IPS-18a (cell line): Measurements from ENCODE around the gene TCF25.

Source experiments
- H3K27ac ChIP-seq: one replicate; pipeline ENCODE4 v1.5.1; 2013; ENCODE audit warnings: low read length
- H3K27me3 ChIP-seq: one replicate; pipeline ENCODE4 v1.6.1; 2013; ENCODE audit warnings: mild to moderate bottlenecking, low read length; ENCODE audit not compliant: control insufficient read depth, insufficient read depth
- H3K36me3 ChIP-seq: one replicate; pipeline ENCODE4 v1.6.1; 2013; ENCODE audit warnings: low read depth, low read length; ENCODE audit not compliant: control insufficient read depth
- H3K4me1 ChIP-seq: one replicate; pipeline ENCODE4 v1.6.1; 2013; ENCODE audit warnings: low read depth, low read length; ENCODE audit not compliant: control insufficient read depth
- H3K4me3 ChIP-seq: one replicate; pipeline ENCODE4 v1.5.1; 2013; ENCODE audit warnings: low read length
- H3K9ac ChIP-seq: one replicate; pipeline ENCODE4 v1.6.1; 2013; ENCODE audit warnings: mild to moderate bottlenecking, low read length, moderate library complexity
- H3K9me3 ChIP-seq: one replicate; pipeline ENCODE4 v1.6.1; 2013; ENCODE audit warnings: low read depth, low read length; ENCODE audit not compliant: control insufficient read depth

The TCF25 gene

DNA sequence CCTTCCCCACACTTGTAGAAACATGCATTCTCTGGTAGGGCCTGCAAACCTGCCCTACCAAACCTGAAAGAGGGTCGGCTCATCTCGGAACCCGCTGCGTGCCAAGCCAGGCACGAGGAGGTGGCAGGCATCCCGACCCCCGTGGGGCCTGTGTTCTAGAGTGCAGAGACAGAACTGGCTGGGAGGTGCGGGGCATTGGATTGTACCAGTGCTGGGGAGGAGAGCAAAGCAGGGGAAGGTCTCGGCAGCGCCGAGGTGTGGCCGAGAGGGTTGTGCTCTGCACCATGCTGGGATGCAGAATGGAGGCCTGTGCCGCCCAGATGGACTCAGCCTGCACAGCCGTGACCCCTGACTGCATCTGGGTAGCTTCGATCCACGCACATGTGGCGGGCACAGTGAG is 27.5 kb downstream of the TCF25 start:
- Histone ChIP-seq H3K27me3 (no peaks in the 10 kb centered on the region), H3K9me3 (no peaks in the 10 kb centered on the region), H3K36me3 (peaks cover 38% of the 10 kb centered on the region), H3K4me3 (no peak overlapping the region), H3K27ac (no peak overlapping the region), H3K9ac (no peak overlapping the region), H3K4me1 (no peaks in the 10 kb centered on the region)

DNA sequence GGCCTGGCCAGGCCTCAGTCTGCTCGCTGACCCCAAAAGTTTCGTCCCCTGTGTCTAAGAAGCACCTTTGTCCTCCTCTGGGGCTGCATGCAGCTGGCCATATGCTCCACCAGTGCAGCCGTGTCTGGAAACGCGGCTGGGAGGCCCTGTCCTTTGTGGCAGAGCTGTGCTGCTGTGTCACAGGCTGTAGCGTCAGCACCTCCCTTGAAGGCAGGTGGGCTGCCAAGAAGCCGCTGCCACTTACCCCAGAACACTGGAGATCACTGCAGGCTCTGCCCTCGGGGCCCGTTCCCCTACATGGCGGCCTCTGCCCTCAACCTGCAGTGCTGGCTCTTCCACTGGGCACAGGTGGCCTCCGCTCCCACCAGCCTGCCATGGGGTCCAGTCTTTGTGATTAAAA is 29.6 kb downstream of the TCF25 start:
- Histone ChIP-seq H3K36me3 (peaks cover 37% of the 10 kb centered on the region), H3K9ac (no peak overlapping the region), H3K4me3 (no peak overlapping the region), H3K9me3 (peaks cover 3% of the 10 kb centered on the region), H3K27me3 (no peaks in the 10 kb centered on the region), H3K4me1 (no peaks in the 10 kb centered on the region), H3K27ac (no peak overlapping the region)

DNA sequence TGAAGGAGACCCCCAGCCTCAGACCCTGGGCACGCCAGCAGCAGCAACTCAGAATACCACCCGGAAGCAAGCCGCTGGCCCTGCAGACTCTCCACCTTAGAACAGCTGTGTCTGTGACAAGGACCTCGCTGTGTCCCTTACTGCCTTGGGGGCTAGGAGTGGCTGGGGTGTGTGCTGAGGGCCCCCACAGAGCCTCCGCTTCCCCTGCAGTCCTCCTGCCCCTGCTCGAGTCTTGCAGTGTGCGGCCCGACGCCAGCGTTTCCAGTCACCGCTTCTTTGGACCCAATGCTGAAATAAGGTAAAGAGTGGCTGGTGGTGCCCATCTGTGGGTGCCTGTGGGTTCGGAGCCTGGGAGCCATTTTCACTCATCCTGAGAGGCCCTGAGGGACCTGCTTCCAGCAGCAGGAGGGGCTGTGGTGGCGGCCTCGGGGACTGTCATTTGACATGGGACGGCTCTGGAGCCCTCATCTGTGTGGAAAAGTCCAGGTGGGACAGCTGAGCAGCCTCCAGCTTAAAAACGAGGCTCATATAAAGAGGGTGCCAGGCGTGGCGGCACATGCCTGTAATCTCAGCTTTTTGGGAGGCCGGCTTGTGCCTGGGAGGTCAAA is 30.6 kb downstream of the TCF25 start:
- no peak overlapping the region for H3K9ac ChIP-seq
- H3K9me3 ChIP-seq: peaks cover 3% of the 10 kb centered on the region
- H3K27me3 ChIP-seq: no peaks in the 10 kb centered on the region
- no peaks in the 10 kb centered on the region for H3K4me1 ChIP-seq
- no peak overlapping the region for H3K4me3 ChIP-seq
- no peak overlapping the region for H3K27ac ChIP-seq
- peaks cover 30% of the 10 kb centered on the region for H3K36me3 ChIP-seq

DNA sequence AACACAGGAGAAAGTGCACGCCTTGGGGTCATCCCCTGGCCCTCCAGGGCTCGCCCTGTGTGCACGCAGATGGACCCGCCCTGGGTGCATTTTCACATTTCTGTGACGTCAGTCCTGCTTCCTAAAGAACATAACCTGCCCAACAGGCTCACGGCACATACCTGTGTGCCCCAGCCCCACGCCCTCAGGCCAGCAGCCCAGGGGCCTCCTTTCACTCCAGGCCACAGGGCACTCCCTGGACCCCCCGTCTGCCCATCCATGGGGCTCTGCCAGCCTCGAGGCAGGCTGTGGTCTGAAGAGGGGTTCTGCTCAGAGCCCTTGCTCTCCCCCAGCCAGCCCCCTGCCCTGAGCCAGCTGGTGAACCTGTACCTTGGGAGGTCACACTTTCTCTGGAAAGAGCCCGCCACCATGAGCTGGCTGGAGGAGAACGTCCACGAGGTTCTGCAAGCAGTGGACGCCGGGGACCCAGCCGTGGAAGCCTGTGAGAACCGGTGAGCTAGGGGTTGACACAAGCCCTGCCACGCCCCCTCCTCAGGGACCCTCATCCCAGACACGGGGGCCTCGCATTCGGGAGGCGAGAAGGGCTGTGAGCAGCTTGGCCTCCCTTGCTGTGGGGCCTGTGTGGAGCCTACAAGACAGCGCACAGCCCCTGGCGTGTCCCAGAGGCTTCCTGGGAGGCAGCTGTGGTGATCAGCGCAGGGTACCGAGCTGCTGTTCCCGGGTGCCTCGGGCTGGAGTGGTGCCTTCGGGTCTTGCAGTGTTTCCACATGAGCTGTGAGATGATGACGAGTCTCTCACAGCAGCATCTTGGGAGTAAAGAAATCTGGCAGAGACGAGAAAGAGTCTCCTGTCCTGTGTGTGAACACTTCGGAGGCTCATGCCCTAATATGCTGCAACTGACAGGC is 31.5 kb downstream of the TCF25 start:
- Histone ChIP-seq H3K4me3 (no peak overlapping the region), H3K27me3 (no peaks in the 10 kb centered on the region), H3K9ac (no peak overlapping the region), H3K4me1 (no peaks in the 10 kb centered on the region), H3K27ac (no peak overlapping the region), H3K36me3 (peaks cover 29% of the 10 kb centered on the region), H3K9me3 (peaks cover 3% of the 10 kb centered on the region)

DNA sequence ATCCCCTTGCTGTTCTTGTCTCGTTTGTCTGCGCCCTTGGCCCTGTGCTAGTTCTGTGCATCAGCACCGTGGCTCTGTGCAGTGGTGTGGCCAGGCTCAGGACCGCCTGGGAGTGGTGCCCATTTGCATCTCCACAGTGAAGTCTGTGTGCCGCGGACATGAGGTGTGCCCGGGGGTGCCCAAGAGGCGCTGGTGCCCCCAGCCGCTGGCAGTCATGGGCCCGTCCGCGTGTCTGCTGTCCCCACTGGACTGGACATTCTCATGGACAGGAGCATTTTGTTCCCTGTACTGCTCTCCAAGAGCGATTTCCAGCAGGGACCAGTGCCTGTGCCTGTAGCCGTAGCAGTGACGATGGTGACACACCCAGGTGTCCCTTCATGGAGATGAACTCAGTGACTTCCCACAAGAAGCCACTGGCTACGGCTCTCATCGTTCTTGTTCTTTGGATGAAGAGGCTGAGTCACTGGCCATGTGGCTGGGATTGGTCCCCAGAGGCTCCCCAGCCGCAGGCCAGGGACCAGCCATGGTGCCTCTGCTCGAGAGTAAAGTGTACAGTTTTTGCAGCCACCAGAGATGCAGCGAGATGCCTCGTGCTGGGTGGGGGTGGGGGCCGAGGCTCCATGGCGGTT is 32.2 kb downstream of the TCF25 start:
- Histone ChIP-seq H3K27ac (no peak overlapping the region), H3K9ac (no peak overlapping the region), H3K4me3 (no peak overlapping the region), H3K27me3 (no peaks in the 10 kb centered on the region), H3K9me3 (peaks cover 3% of the 10 kb centered on the region), H3K4me1 (no peaks in the 10 kb centered on the region), H3K36me3 (peaks cover 28% of the 10 kb centered on the region)

DNA sequence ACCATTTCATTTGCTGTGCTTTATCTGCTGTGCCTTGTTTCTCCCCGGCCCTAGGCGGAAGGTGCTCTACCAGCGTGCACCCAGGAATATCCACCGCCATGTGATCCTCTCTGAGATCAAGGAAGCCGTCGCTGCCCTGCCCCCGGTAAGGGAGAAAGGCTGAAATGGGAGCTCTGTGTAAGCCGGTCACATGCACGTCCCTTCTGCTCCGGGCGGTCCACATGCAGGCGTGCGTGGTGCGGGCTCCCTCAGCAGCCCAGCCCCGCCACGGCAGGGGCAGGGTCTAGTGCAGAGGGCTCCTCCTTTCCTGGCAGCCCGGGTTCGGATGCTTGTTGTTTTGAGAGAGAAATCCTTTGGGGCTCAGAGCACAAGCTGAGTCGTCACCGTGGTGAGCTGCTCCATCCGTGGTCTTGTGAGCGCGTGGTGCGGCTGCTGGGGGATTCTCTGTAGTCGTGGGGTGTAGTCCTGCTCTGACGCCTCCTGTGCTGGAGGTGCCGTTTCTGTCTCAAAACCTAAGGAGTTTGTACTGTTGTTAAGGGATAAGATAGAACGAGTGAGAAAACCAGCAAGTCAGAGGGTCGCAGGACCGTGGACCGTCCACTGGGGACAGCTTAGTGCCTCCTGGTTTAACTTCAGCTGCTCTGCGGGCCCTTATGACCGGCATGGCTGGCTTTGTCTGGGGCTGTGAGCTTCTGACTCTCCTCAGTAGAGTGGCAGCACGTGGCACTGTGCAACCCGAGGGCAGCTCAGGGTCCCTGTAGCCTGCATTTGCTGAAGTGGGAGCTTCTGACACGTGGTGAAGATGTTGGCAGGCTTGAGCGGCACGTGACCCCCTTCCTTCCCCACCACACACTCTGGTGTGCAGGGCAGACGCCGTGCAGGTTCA is 33.0 kb downstream of the TCF25 start:
- Histone ChIP-seq H3K36me3 (peaks cover 24% of the 10 kb centered on the region), H3K27ac (no peak overlapping the region), H3K9me3 (peaks cover 3% of the 10 kb centered on the region), H3K9ac (no peak overlapping the region), H3K4me3 (no peak overlapping the region), H3K4me1 (no peaks in the 10 kb centered on the region), H3K27me3 (no peaks in the 10 kb centered on the region)

DNA sequence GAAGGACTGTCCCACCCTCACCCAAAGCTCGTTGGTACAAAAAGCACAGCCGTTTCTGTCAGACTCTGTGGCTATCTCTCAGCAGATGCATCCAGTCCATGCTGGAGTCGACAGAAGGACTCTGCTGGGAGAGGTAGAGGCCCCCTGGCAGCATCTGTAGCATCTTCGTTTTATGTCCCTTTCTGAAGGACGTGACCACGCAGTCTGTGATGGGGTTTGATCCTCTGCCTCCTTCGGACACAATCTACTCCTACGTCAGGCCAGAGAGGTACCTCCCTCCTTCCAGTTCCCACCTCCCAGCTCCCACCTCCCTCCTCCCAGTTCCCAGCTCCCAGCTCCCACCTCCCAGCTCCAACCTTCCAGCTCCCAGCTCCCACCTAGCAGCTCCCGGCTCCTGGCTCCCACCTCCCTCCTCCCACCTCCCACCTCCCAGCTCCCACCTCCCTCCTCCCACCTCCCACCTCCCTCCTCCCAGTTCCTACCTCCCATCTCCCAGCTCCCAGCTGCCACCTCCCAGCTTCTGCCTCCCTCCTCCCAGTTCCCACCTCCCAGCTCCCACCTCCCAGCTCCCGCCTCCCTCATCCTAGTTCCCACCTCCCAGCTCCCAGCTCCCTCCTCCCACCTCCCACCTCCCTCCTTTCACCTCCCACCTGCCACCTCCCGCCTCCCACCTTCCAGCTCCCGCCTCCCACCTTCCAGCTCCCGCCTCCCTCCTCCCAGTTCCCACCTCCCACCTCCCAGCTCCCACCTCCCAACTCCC is 33.8 kb downstream of the TCF25 start:
- peaks cover 24% of the 10 kb centered on the region for H3K36me3 ChIP-seq
- H3K9me3 ChIP-seq: peaks cover 3% of the 10 kb centered on the region
- no peak overlapping the region for H3K4me3 ChIP-seq
- no peaks in the 10 kb centered on the region for H3K27me3 ChIP-seq
- H3K9ac ChIP-seq: no peak overlapping the region
- H3K4me1 ChIP-seq: no peaks in the 10 kb centered on the region
- H3K27ac ChIP-seq: no peak overlapping the region

DNA sequence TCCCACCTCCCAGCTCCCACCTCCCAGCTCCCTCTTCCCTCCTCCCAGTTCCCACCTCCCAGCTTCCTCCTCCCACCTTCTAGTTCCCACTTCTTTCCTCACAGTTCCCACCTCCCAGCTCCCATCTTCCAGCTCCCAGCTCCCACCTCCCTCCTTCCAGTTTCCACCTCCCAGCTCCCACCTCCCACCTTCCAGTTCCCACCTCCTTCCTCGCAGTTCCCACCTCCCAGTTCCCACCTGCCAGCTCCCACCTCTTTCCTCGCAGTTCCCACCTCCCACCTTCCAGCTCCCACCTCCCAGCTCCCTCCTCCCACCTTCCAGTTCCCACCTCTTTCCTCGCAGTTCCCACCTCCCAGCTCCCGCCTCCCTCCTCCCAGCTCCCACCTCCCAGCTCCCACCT is 34.8 kb downstream of the TCF25 start:
- H3K36me3 ChIP-seq: peaks cover 24% of the 10 kb centered on the region
- H3K4me3 ChIP-seq: no peak overlapping the region
- no peaks in the 10 kb centered on the region for H3K27me3 ChIP-seq
- H3K9ac ChIP-seq: no peak overlapping the region
- no peak overlapping the region for H3K27ac ChIP-seq
- no peaks in the 10 kb centered on the region for H3K4me1 ChIP-seq
- peaks cover 3% of the 10 kb centered on the region for H3K9me3 ChIP-seq

DNA sequence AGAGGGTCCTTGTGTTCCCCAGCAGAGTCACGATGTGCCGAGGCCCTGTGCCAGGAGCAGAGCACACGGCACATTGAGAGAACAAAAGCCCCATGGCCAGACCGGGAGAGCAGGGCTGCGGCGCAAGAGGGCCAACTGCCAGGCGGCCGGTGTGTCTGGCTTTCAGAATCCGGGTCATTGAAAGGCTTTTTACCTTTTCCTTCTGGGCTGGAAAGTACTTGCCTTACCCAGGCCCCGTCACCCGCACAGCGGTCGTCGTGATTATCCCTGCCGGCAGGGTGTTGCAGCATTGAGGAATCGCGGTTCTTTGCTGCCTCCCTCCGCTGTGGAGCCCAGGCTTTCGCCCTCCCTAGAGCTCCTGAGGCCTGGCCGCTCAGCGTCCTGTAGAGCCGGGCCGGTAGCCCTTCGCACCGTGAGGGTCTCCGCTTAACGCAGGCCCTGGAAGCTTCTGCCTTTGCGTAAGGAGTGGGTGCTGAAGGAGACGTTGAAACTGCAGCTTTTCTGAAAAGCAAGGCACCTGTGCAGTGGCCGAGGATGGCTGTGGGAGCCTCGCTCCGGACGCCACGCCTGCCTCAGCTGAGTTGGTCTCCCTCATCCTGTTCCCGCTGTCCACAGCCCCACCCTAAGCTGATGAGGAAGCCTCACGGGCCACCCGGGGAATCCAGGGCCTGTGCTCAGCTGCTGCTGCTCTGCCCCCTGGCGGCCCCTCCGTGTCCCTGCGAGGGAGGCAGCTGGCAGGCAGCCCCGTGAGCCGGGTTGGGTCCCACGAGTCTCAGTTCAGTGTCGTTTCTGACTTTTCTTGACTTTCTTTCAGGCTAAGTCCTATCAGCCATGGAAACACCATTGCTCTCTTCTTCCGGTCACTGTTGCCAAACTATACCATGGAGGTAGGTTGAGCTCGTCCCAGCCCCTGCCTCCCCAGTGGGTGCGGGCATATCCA is 36.7 kb downstream of the TCF25 start:
- Histone ChIP-seq H3K27ac (no peak overlapping the region), H3K9me3 (peaks cover 3% of the 10 kb centered on the region), H3K4me3 (no peak overlapping the region), H3K4me1 (no peaks in the 10 kb centered on the region), H3K9ac (no peak overlapping the region), H3K36me3 (peaks cover 18% of the 10 kb centered on the region), H3K27me3 (no peaks in the 10 kb centered on the region)

DNA sequence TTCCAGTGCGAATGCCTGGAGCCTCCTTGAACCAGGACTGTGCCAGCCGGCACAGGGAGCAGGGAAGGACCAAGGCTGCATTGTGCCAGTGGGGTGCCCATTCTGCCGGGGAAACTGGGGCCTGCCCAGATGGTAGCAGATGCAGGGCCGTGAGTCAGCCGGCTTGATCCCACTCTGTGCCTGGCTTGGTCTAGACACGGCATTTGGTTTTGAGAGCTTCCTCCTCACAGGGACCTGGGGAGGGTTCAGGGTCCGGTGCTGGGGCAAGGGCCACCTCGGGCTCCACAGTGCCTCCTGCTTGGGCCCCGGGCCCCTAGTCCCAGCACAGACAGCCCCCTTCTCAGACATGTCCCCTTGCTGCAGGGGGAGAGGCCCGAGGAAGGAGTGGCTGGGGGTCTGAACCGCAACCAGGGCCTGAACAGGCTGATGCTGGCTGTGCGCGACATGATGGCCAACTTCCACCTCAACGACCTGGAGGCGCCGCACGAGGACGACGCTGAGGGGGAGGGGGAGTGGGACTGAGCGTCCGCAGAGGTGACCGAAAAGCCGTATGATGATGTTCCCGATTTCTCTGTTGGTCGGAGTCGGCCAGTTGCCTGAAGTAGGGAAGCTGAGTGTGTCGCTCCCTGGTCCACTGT is 37.4 kb downstream of the TCF25 start:
- Histone ChIP-seq H3K4me3 (no peak overlapping the region), H3K9me3 (peaks cover 3% of the 10 kb centered on the region), H3K27ac (no peak overlapping the region), H3K9ac (no peak overlapping the region), H3K36me3 (peaks cover 11% of the 10 kb centered on the region), H3K4me1 (no peaks in the 10 kb centered on the region), H3K27me3 (no peaks in the 10 kb centered on the region)
